HUES64 (cell line): ENCODE data around the gene ROR1.

ENCODE experiments used
- H3K27ac ChIP-seq: 2 replicates; pipeline ENCODE4 v1.7.0; 2013; ENCODE audit warnings: low read depth, low read length, inconsistent platforms
- H3K27me3 ChIP-seq: 2 replicates; pipeline ENCODE4 v1.6.1; 2013; ENCODE audit warnings: mild to moderate bottlenecking, low read length; ENCODE audit not compliant: insufficient read depth
- H3K36me3 ChIP-seq: 2 replicates; pipeline ENCODE4 v1.6.1; 2013; ENCODE audit warnings: mild to moderate bottlenecking, low read length; ENCODE audit not compliant: insufficient read depth
- H3K4me1 ChIP-seq: 2 replicates; pipeline ENCODE4 v1.6.1; 2013; ENCODE audit warnings: mild to moderate bottlenecking, low read length, moderate library complexity; ENCODE audit not compliant: insufficient read depth
- H3K4me3 ChIP-seq: 2 replicates; pipeline ENCODE4 v1.5.1; 2013; ENCODE audit warnings: mild to moderate bottlenecking, low read length, moderate library complexity
- H3K9ac ChIP-seq: 2 replicates; pipeline ENCODE4 v1.6.1; 2013; ENCODE audit warnings: mild to moderate bottlenecking, low read depth, low read length
- H3K9me3 ChIP-seq: 2 replicates; pipeline ENCODE4 v1.6.1; 2013; ENCODE audit warnings: low read depth, low read length; ENCODE audit not compliant: insufficient read depth
- WGBS: fragments of 150-250, 120-280 bp; methylation state at CpG from one replicate; pipeline ENCODE4 v1.1.7; 2013; ENCODE audit warnings: missing lambda C conversion rate; 5-methylcytosine and 5-hydroxymethylcytosine counted together

Gene ROR1

DNA sequence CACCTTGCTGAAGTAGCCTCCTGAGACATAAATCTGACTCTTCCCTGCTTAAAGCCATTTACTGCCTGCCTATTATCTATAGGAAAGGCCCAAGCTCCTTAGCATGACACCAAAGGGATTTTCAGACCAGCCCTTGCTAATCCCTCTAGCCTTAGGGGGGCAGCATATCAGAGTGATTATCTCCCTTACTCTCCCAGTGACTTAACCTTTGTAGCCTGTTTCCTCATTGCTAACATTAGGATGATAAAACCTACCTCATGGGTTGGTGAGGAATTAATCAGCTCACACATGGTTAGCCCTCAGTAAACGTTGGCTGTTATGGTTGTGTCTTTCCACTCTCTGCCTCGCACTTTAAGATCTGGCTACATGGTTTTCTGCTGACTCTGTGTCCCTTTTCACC, 70.1 kb downstream of the ROR1 start:
- peaks cover 81% of the 10 kb centered on the region for H3K4me1 ChIP-seq
- no peaks in the 10 kb centered on the region for H3K36me3 ChIP-seq
- no peak overlapping the region for H3K27ac ChIP-seq
- no peaks in the 10 kb centered on the region for H3K9me3 ChIP-seq
- H3K27me3 ChIP-seq, result no peaks in the 10 kb centered on the region
- WGBS, result 49% methylated on average over 2 of the region's 2 CpGs
- no peak overlapping the region for H3K4me3 ChIP-seq
- no peak overlapping the region for H3K9ac ChIP-seq

DNA sequence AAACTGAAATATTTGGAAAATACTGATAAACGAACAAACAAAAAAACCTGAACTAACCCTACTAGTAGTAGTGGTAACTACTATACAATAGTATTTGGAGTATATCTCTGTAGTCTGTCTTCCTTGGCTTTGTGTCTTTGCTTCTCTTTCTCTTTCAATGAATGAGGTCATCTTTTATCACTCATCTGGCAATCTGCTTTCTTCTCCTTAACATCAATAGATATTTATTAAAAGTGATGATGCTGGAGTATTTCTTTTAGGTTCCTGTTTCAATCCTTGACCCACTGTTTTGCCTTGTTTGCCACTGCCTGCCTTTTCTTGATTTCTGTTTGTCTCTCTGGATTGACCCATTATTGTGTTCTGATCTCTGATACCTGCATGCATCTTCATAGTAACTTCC, 71.5 kb downstream of the ROR1 start:
- Histone ChIP-seq H3K36me3 (no peaks in the 10 kb centered on the region), H3K4me1 (peaks cover 81% of the 10 kb centered on the region), H3K27ac (no peak overlapping the region), H3K9me3 (no peaks in the 10 kb centered on the region), H3K27me3 (no peaks in the 10 kb centered on the region), H3K4me3 (no peak overlapping the region), H3K9ac (no peak overlapping the region)
- whole genome bisulfite sequencing, result no CpG with 5 or more reads among the region's 1 CpG

DNA sequence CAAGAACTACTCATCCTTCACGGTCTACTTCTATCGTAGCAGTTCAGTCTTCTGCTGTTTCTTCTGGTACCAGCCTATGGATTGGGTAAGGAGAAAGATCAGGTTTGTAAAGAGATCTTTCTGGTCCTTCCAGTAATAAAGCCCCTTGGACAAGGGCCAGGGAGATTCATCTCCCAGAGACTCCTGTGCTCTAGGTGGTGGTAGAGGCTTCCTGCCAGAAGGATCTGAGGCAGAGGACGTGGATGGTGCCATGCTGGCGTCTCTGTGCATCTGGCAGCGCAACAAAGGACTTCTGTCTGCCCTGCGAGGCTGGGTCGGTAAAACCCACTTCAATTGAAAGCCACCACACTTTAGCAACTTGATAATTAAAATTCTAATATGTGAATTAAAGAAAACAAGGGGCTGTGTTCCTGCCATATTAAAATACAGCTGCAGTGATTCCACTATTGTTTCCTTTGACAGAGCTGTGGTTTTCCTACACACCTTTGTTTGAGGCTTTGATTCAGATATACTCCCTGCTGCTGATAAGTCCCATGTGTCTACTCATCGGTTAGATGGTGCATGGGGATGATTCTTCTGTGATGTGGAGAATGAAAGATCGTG, 73.6 kb downstream of the ROR1 start:
- Histone ChIP-seq H3K4me1 (peaks cover 72% of the 10 kb centered on the region), H3K27ac (no peak overlapping the region), H3K36me3 (no peaks in the 10 kb centered on the region), H3K27me3 (no peaks in the 10 kb centered on the region), H3K9ac (no peak overlapping the region), H3K9me3 (no peaks in the 10 kb centered on the region), H3K4me3 (no peak overlapping the region)
- WGBS, result 95% methylated on average over 8 of the region's 9 CpGs

DNA sequence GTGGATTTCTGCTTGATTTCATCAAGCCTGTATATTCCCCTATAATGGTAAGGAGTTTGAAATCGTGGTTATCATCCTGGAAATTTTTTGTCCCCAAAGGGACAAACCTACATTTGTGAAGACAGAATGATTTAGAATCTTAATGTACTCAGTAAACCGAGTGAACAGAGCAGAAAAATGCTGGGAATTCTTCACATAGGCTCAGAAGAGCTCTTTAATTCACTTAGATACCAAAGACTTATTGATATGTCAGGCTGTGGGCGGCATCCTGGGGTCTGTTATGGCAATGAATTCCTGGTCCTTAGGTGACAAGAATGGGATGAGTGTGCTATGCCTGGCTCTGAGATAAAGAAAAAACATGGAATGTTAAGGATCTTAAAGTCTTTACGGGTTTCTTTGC, 74.9 kb downstream of the ROR1 start:
- Histone ChIP-seq H3K36me3 (no peaks in the 10 kb centered on the region), H3K4me3 (no peak overlapping the region), H3K27ac (peak overlapping the region; percentile 34; the same call in 1 of the 2 replicates), H3K4me1 (peaks cover 59% of the 10 kb centered on the region), H3K9me3 (no peaks in the 10 kb centered on the region), H3K27me3 (no peaks in the 10 kb centered on the region), H3K9ac (no peak overlapping the region)
- WGBS, result 72% methylated on average over 4 of the region's 4 CpGs

DNA sequence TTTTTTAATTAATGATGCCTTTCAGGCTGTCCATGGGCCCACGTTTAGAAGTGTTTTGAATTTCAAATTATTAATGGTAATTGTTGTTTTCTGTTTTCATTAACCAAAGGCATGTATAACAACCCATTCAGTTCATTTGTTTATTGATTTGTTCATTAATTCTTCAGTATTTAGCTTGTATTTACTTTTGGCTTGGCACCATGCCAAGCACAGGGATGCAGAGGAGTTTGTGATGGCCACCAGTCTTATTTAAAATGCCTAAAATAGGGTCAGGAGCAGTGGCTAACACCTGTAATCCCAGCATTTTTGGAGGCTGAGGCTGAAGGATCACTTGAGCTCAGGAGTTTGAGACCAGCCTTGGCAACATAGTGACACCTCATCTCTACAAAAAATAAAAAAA, 75.3 kb downstream of the ROR1 start:
- Histone ChIP-seq H3K36me3 (no peaks in the 10 kb centered on the region), H3K9ac (no peak overlapping the region), H3K27ac (no peak overlapping the region), H3K4me3 (no peak overlapping the region), H3K4me1 (peaks cover 55% of the 10 kb centered on the region), H3K27me3 (no peaks in the 10 kb centered on the region), H3K9me3 (no peaks in the 10 kb centered on the region)
- 80% methylated on average over 1 of the region's 1 CpG for WGBS

DNA sequence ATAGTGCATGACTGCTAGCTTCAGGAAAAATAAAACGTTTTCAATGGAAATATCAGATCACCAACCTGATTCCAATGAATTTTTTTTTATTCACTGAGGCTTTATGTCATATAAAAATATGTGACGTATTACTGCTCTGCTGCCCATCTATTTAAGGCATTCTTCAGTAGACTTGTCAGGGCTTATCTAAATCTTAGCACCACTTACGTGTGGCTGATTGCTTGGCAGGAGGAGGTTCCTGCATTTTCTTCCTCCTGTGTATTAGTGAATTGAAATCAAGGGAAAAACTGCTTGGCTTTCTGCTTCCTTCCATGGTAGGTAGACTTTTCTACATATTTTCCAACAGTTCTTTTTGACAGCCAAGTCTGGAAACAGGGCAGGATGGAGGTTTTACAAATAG, 80.3 kb downstream of the ROR1 start:
- WGBS, result 84% methylated on average over 3 of the region's 3 CpGs
- Histone ChIP-seq H3K4me1 (peaks cover 33% of the 10 kb centered on the region), H3K9me3 (no peaks in the 10 kb centered on the region), H3K9ac (no peak overlapping the region), H3K27me3 (no peaks in the 10 kb centered on the region), H3K36me3 (no peaks in the 10 kb centered on the region), H3K27ac (no peak overlapping the region), H3K4me3 (no peak overlapping the region)

DNA sequence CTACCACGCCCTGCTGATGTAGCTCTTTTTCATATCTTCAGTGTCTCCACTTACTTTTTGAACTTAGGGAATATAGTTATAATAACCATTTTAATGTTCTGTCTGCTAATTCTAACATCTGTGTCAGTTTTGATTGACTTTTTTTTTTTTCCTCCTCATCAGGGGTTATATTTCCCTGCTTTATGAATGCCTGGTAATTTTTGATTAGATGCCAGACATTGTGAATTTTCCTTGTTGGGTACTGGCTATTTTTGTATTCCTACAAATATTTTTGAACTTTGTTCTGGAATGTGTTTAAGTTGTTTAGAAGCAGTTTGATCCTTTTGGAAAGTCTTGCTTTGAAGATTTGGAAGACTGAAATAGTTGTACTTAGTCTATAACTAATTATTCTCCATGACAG, 82.1 kb downstream of the ROR1 start:
- WGBS, result 100% methylated on average over 1 of the region's 1 CpG
- Histone ChIP-seq H3K27ac (no peak overlapping the region), H3K9me3 (no peaks in the 10 kb centered on the region), H3K9ac (no peak overlapping the region), H3K27me3 (no peaks in the 10 kb centered on the region), H3K4me3 (no peak overlapping the region), H3K4me1 (peaks cover 27% of the 10 kb centered on the region), H3K36me3 (no peaks in the 10 kb centered on the region)

DNA sequence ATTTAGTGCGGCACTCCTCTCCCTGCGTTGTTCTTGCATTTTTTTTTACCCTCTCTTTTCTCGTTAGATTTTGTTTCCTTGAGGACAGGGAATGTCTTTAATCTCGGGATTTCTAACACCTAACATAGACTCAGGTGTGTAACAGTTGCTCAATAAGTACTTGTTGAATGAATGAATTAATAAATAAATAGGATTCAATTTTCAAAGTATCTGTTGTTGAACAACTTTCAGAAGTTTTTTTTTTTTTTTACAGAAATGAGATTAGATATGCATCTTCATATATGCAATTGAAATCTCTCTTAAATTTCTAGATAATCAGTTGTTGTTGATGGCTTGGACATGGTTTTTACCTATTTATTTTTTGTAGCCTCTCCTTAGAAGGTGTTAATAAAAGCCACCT, 83.1 kb downstream of the ROR1 start:
- H3K27me3 ChIP-seq, result no peaks in the 10 kb centered on the region
- H3K9ac ChIP-seq, result no peak overlapping the region
- 91% methylated on average over 3 of the region's 4 CpGs for WGBS
- peaks cover 27% of the 10 kb centered on the region for H3K4me1 ChIP-seq
- no peak overlapping the region for H3K27ac ChIP-seq
- H3K36me3 ChIP-seq, result no peaks in the 10 kb centered on the region
- no peak overlapping the region for H3K4me3 ChIP-seq
- H3K9me3 ChIP-seq, result no peaks in the 10 kb centered on the region

DNA sequence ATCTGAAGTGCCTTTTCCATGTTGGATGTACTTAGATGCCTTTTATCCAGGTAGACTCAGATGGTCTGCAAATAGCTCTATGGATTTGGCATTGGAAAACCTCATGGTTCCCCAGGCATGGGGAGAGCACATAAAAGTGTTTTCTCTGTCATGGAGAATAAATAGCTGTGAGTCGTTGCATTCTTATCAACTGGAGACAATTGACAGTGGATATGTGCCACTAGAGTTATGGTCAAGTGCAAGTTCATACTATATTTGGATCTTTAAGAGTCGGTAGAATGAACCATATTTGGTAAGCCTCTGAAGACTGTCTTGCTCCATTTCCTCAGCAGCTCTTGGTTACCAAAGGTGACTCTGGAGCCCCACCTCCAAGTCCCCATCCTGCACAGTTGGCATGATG, 83.7 kb downstream of the ROR1 start:
- Histone ChIP-seq H3K9me3 (no peaks in the 10 kb centered on the region), H3K4me3 (no peak overlapping the region), H3K9ac (no peak overlapping the region), H3K4me1 (peaks cover 27% of the 10 kb centered on the region), H3K27ac (no peak overlapping the region), H3K27me3 (no peaks in the 10 kb centered on the region), H3K36me3 (no peaks in the 10 kb centered on the region)
- 89% methylated on average over 2 of the region's 2 CpGs for WGBS

DNA sequence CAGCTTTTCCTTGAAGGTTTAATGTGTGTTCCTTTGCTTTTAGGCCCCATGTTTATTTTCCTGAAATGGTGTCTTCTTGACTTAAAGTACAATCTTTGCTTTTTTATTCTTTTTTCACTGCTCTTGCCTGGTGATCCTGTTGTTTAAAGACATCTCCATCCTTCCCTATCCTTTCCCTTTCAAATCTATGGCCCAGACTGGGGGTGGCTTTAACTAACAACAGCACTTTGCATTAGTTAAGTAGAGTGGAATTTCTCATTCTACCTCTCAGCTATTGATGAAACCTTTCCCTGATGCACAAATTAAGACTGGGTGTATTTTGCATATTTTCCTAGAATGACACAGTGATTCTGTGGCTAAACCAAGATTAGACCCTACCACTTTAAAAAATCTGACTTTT, 84.3 kb downstream of the ROR1 start:
- Histone ChIP-seq H3K36me3 (no peaks in the 10 kb centered on the region), H3K27me3 (no peaks in the 10 kb centered on the region), H3K27ac (no peak overlapping the region), H3K4me3 (no peak overlapping the region), H3K9ac (no peak overlapping the region), H3K9me3 (no peaks in the 10 kb centered on the region), H3K4me1 (peaks cover 27% of the 10 kb centered on the region)

DNA sequence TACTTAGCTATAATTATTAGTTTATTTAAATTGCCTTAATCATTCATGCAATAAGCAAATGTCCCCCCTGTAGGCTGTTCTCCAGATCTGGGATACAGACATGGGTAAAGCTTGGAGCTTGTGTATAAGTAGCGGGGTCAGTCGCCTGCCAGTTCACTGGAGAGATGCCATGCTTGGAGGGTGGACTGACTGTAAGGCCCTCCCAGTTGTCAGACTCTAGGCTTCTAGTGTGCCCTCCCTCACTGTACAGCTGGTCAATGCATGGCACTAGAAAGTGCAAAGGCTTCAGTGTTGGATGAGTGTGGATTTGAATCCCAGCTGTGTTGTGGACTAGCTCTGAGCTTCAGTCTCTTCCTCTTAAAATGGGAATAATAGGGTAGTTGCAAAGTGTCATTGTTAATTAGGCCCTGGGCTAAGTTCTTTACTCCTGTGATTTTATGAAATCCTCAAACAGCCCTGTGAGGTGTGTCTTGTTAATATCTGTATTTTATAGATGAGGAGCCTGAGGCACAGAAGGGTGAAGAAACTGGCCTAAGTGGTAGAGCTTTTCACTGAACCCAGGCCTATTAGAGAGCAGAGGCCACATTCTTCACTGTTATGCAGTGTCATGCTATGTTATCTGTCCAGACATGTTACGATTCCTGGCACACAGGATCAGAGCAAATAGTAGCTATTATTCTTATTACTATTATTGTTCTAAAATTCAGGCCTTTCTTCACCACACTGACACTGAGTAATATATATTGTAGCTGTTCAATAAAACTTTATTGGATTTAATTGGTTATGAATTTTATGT, 85.9 kb downstream of the ROR1 start:
- Histone ChIP-seq H3K27me3 (no peaks in the 10 kb centered on the region), H3K4me1 (peaks cover 38% of the 10 kb centered on the region), H3K36me3 (no peaks in the 10 kb centered on the region), H3K9me3 (no peaks in the 10 kb centered on the region), H3K27ac (no peak overlapping the region), H3K4me3 (no peak overlapping the region), H3K9ac (no peak overlapping the region)
- 98% methylated on average over 3 of the region's 3 CpGs for WGBS
